ENCODE measurements around the gene CDH15.
"Not testable (repeated sequence)": the region's sequence is repeated elsewhere in the genome, so short reads cannot be mapped to it uniquely, and the experiment has no call there.

Gene CDH15

DNA sequence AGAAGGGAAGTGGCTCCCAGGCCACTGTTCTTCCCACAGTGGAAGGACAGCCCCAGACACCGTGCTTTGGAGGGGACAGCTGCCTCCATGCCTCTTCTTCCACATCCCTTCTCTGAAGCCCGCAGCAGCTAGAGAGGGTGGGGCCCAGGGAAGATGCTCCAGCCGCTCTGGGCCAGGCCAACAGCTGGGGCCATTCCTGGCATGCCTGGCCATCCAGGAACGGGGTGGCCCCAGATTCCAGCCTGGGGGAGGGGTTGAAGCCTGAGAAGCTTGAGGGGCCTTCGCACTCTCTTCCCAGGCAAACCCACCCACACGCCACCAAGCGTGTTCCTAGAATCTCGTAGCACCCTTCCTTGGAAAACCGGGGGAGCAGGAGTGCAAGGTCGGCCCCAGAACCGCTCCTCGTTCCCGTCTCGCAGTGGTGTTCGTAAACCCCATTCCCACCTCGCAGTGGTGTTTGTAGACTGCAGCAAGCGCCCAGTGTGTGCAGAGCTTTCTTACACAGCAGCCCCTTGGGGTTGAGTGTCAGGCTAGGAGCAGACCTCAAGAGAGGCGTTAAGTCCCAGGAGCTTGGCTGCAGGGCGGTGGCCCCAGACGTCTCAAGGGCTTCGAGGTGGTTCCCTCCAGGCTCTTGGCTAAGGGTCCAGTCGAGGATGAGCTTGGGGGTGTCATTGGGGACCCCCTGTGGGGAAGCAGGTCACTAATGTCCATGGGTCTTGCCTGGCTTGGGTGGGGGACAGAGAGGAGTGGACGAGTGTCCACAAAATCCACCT lies 2.7 kb downstream of the CDH15 start:
- DNase-seq = no peak

DNA sequence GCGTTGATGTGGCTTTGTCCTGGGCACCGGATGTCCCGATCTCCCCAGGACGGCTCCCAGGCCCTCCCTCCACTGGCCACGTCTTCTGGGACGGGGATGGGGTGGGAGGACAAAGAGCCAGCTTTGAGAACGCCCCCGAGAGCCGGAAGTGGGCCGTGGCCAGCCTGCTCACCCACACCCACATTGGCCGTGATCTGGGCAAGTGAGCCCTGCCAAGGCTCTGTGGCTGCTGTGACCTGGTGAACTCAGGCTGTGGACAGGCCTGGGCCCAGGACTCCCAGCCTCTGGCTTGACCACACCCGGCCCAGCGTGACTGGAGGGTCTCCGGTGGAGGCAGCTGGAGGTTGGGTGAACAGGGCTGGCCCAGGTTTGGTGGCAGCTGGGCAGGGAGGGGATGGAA lies 3.3 kb downstream of the CDH15 start:
- no peak for DNase-seq

DNA sequence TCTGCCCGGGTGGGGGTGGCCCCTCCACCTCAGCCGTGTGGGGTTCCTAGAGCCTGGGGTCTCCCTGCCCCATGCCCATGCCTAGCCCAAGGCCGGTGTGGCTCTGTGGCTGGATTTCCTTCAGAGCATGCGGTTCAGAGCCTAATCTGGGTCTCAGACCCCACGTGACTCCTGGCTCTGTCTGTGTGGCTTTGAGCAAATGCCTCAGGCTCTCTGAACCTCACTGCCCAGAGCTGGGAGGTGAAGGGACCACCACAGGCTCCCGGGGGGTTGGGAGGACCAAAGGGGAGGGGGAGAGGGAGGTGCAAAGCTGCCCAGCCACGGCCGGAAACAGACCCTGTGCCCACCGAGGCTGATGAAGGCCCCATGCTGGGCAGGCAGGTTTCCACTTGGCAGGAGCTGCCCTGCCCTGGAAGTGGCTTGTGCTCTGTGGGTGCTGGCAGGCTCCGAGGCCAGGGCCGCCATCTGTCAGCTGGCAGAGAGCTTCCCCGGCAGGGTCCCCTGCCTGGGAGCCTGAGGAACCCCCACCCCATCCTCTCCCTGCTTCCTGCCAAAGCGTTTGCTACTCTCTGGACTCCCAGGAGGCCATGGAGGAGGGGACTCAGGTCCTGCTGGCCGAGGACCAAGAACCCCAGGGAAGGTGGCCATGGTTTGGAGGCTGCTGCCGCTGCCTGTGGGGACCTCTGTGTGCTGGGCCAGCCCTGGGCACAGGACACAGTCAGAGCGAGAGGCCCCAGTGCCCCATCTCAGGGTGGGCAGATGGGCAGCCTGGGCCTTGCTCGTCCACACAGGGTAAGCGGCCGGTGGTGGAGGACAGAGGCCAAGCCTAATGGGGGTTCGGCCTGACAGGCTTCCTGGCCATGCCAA lies 4.0 kb downstream of the CDH15 start:
- peak; percentile 37 for DNase-seq

DNA sequence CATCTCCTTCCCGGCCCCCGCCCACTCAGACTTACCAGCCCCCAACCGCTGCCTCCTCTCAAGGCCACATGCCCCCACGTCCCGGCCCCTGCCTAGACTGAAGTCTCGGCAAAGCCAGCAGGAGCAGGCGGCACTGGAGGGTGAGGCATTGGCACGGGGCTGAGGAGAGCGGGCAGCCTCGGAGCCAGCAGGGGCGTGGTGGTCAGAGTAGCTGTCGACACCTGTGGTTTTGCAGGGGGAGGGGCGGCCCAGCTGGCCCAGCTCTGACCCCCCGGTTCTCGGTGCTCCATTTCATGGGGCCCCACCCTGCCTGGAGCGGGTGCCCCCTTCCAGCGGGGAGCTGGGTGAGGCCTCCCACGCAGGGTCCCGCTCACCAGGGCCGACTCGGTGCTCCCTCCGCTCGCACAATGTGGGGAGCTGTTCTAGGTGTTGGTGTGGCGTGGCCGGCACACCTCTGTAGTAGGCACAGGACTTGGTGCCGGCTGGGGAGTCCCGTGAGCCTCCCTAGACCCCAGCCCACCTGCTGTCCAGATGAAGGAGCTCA lies 4.7 kb downstream of the CDH15 start:
- DNase-seq = no peak

DNA sequence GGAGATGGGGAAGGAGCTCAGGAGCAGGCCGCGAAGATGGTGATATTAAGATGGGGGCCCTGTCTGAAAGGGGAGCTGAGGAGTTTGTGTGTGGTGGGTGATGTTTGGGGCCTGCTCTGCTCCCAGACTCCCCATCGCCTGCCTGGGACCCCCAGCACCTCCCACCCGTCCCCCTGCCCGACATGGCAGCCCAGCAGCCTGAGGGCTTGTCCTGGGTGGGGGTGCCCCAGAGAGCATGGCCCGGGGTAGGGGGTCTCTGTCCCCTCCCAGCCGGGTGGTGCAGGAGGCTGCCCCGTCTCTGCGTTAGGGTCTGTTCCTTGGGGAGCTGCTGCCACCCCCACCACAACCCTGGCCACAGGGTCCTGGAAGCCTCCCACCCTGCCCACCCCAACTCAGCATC lies 5.2 kb downstream of the CDH15 start:
- DNase-seq = no peak

DNA sequence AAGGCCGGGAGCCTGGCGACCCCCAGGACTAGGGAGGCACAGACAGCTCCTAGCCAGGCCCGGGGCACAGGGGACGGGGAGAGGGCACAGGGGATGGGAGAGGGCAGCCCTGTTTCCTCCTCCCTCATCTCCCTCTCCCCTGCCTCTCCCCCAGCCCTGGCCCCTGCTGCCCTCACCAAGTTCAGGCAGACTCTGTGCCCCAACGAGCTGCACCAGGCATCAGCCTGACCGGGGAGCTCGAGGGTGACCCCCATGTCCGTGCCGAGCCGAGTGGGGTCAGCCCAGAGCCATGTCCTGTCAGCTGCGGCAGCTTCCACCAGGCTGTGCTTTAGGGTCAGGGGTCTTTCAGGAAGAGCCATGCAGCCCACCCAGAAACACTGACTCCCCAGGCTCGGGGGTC lies 6.0 kb downstream of the CDH15 start:
- no peak for DNase-seq

DNA sequence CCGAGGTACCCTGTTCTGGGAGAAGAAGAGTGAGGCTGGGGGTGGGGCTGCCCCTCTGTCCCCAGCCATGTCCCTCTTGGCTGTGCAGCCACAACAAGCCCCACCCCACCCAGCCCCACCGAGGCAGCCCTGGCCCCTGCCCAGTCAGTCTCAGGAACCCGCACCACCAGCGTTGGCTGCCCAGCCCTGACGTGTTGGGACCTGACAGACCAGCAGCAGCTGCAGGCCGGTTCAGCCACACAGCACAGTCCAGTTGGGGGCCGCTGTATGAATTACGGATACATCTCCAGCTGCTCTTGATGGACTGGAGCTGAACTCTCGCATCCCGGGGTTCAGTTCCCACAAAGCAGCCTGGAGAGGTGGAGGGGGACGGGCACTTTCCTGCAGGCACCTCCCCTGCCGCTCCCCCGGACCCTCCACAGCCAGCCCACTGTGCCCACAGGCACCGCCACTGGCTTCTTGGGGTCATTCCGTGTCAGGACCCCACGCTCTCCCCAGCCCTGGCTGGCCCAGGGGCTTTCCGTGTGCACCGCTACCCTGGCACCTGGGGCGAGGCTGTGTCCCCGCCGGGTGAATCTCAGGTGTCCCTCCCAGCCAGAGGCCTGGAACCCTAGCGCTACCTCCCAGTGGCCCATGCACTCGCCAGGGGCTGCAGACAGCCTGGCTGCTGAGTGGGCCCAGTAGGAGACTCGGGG lies 7.1 kb downstream of the CDH15 start:
- no peak for DNase-seq

DNA sequence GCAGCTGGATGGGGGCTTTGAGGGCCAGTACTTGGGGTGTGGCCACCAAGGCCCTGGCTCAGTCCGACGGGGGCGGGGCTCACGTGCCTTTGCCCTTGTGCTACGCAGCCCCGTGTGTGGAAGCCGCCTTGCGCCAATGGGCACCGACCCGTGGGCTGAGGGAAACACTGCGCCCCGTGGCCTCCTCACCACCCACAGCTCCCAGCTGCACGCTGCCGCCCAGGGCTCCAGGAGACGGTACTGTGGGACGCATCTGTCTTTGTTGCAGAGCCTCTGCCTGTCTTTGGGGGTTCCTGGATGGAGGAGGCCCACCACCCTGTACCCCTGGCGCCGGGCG lies 7.6 kb downstream of the CDH15 start:
- DNase-seq = no peak

DNA sequence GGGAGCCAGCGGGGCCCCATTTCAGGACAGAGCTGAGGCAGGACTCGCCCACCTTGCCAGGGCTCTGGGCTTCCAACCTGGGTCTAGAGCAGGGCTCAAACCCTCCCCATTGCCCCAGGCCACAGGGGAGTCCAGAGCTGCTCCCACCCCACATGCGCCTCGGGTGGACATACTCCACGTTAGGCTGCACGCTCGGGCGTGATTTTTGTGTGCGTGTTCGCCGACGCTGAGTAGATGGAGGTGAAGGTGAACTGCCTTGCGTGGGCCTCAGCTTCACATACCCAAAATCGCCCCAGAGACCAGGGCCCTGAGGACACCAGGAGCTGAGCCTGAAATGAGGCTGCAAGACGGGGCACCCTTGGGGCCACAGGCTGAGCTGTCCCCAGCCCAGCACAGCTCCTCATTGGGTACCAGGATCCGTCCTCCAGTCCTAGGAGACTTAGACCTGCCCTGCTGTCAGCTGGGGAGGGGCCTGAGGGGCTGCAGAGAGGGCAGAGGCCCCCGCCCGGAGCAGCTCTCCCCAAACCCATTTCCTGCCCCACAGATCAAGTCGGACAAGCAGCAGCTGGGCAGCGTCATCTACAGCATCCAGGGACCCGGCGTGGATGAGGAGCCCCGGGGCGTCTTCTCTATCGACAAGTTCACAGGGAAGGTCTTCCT lies 8.2 kb downstream of the CDH15 start:
- no peak for DNase-seq

DNA sequence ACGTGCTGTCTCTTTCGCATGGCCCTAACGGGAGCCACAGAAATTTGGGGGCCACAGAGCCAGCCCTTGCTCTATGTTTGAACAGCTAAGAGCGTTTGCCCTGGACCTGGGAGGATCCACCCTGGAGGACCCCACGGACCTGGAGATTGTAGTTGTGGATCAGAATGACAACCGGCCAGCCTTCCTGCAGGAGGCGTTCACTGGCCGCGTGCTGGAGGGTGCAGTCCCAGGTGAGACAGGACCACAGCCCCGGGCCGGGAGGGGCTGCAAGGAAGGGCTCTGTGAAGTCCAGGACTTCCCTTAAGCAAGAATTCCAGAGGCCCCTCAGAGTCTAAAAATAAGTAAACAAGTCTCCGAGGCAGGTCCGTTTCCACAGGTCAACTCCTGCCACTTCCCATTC lies 11.9 kb downstream of the CDH15 start:
- no peak for DNase-seq

DNA sequence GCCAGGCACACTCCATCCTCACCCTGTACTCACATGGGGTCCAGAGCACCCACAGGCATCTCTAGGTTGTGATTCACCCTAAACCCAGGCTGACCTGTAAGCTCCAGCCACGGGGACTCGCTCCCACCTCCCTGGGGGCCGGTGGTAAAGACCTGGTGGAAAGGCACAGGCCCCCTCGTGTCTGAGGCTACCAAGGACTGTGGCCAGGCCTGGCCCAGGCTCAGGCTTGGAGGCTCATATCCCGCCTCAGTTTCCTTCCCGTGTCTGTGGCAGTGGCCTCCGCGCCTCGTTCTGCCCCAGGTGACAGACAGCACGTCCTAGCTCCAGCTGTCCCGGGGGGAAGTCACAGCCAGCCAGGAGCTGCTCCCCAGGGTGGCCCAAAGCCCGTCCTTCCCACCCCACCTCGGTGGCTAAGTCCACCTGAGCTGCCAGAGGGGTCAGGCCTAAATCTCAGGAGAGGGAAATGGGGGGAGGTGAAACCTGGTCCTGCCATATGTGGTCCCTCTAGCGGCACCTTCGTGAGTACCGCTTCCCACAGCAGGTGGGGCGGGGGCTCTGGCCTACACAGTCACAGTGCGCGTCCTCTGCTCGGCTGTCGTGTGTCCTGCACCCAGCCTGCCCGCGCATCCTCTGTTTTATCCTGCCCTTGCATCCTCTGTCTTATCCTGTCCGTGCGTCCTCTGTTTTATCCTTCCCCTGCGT lies 12.6 kb downstream of the CDH15 start:
- no peak for DNase-seq

DNA sequence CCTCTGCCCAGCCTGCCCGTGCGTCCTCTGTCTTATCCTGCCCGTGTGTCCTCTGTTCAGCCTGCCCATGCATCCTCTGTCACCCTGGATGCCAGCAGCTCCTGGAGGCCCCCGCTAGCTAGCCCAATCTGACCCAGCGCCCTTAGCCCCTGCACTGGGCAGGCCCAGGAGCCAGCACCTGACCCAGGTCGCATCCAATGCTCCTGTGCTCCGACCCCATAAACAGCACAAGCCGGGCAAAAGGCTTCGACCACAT lies 13.1 kb downstream of the CDH15 start:
- no peak for DNase-seq

DNA sequence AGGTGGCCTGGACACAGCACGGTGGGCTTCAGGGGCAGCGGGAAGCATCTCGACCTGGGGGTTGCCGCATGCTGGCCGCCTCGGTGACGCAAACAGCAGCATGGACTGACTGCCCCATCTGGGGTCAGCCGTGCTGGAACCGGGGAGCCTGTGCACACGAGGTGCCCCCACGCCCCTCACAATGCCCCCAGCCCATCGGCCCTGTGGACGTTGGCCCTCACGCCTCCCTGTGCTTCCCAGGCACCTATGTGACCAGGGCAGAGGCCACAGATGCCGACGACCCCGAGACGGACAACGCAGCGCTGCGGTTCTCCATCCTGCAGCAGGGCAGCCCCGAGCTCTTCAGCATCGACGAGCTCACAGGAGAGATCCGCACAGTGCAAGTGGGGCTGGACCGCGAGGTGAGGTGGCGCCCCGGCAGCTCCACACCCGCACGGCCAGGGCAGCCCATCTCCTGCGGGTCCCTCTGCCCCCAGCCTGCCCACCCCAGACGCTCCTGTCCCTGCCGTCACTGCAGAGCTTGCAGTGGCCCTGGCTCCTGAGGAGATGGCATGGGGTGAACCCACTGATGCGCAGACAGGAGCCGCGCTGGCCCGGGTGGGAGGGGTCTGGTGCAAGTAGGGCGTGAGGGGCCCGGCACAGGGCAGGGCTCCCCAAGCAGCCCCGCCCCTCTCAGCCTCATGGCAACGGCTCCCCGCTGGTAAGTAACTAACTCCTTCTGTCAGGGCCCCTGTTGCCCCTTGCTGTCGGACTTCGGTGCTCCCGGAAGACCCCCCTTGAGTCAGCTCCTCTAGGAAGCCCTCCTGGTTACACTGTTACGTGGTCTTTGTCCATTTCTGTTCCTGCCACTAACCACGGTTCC lies 13.6 kb downstream of the CDH15 start:
- no peak for DNase-seq

DNA sequence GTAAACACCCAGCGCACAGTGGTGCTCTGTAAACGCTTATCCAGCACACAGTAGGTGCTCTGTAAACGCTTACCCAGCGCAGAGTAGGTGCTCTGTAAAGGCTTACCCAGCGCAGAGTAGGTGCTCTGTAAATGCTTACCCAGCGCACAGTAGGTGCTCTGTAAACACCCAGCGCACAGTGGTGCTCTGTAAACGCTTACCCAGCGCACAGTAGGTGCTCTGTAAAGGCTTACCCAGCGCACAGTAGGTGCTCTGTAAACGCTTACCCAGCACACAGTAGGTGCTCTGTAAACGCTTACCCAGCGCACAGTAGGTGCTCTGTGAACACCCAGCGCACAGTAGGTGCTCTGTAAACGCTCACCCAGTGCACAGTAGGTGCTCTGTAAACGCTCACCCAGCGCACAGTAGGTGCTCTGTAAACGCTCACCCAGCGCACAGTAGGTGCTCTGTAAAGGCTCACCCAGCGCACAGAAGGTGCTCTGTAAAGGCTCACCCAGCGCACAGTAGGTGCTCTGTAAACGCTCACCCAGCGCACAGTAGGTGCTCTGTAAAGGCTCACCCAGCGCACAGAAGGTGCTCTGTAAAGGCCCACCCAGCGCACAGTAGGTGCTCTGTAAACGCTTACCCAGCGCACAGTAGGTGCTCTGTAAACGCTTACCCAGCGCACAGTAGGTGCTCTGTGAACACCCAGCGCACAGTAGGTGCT lies 14.5 kb downstream of the CDH15 start:
- not testable (repeated sequence) for DNase-seq

DNA sequence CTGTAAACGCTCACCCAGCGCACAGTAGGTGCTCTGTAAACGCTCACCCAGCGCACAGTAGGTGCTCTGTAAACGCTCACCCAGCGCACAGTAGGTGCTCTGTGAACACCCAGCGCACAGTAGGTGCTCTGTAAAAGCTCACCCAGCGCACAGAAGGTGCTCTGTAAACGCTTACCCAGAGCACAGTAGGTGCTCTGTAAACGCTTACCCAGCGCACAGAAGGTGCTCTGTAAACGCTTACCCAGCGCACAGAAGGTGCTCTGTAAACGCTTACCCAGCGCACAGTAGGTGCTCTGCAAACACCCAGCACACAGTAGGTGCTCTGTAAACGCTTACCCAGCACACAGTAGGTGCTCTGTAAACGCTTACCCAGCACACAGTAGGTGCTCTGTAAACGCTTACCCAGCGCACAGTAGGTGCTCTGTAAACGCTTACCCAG lies 15.1 kb downstream of the CDH15 start:
- DNase-seq = not testable (repeated sequence)

DNA sequence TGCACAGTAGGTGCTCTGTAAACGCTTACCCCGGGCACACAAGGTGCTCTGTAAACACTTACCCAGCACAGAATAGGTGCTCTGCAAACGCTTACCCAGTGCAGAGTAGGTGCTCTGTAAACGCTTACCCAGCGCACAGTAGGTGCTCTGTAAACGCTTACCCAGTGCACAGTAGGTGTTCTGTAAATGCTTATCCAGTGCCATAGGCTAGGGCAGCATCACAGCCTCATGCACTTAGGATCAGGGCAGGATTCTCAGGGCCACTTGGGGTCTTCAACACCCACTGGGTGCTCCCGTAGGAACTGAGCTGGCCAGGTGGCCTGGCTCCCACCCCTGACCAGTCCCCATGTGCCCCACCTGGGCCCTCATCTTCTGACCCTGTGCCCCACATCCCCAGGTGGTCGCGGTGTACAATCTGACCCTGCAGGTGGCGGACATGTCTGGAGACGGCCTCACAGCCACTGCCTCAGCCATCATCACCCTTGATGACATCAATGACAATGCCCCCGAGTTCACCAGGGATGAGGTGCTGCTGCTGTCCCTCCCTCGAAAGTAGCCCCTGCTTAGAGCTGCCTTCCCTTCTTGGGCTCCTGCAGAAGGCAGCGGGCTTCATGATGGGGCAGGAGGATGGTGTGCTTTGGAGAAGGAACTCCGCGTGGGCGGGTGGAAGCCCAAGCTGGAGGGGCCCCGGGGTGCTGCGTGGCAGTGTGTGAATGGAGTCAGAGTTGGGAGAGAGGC lies 15.7 kb downstream of the CDH15 start:
- DNase-seq = no peak

DNA sequence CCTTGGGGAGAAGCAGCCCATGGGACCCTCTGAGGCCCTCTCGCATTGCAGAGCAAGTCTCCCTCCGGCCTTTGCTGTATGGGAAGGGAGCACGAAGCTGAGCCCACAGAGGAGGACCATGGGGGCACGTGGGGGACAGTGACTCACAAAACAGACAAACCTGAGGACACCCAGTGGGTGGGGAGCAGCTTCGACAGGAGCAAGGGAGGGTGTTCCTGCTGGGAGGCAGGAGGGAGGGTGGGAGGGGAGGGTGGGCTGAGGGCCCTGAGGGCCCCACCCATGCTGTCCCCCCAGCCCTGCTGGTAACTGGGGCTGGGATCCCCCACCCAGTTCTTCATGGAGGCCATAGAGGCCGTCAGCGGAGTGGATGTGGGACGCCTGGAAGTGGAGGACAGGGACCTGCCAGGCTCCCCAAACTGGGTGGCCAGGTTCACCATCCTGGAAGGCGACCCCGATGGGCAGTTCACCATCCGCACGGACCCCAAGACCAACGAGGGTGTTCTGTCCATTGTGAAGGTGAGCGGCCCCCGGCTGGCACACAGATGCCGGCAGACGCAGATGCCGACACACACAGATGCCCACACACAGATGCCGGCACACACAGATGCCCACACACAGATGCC lies 16.3 kb downstream of the CDH15 start:
- DNase-seq = no peak

DNA sequence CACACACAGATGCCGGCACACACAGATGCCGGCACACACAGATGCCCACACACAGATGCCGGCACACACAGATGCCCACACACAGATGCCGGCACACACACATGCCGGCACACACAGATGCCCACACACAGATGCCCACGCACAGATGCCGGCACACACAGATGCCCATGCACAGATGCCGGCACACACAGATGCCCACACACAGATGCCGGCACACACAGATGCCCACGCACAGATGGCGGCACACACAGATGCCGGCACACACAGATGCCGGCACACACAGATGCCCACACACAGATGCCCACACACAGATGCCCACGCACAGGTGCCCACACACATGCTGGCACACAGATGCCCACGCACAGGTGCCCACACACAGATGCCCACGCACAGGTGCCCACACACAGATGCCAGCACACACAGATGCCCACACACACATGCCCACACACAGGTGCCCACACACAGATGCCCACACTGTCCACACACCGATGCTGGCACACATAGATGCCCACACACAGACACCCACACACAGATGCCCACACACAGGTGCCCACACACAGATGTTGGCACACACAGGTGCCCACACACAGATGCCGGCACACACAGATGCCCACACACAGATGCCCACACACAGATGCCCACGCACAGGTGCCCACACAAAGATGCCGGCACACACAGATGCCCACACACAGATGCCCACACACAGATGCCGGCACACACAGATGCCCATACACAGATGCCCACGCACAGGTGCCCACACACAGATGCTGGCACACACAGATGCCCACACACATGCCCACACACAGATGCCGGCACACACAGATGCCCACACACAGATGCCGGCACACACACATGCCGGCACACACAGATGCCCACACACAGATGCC lies 17.2 kb downstream of the CDH15 start:
- not testable (repeated sequence) for DNase-seq

Data from NCI-H1694 treated with DMSO at 0.1 percent for 48 hours (cell line).